AG20443 (cell line): ENCODE measurements around the gene KRTAP4-11.
"Not testable (repeated sequence)": the region's sequence is repeated elsewhere in the genome, so short reads cannot be mapped to it uniquely, and the experiment has no call there.

Experiments
- DNase-seq: peaks from one replicate; pipeline ENCODE4 v3.0.0; 2012; ENCODE audit warnings: low spot score, mixed read lengths

Gene KRTAP4-11

GRCh38 chr17:41123991-41124371 lies 5.8 kb upstream of the KRTAP4-11 start, which contains the start of gene KRTAP4-12:
KRTAP4-12 (minus strand) TSS chr17:41124182; CDS start chr17:41124122, 60 bp downstream.
- not testable (repeated sequence) for DNase-seq

- not testable (repeated sequence) for DNase-seq
Observed at GRCh38 chr17:41123292-41123990, 5.3 kb upstream of the KRTAP4-11 start.

GRCh38 chr17:41121742-41122141 lies 3.6 kb upstream of the KRTAP4-11 start:
- DNase-seq: no peak

- not testable (repeated sequence) for DNase-seq
Observed at GRCh38 chr17:41119696-41120690, 1.8 kb upstream of the KRTAP4-11 start.

- DNase-seq: no peak
Observed at GRCh38 chr17:41118721-41119120, 548 bp upstream of the KRTAP4-11 start.

GRCh38 chr17:41116297-41116696 lies 1.9 kb downstream of the KRTAP4-11 start:
- DNase-seq: no peak

- DNase-seq: no peak
Observed at GRCh38 chr17:41111151-41111885, 6.9 kb downstream of the KRTAP4-11 start.

- DNase-seq: not testable (repeated sequence)
Observed at GRCh38 chr17:41108728-41109386, 9.3 kb downstream of the KRTAP4-11 start.

GRCh38 chr17:41107941-41108450 lies 10.2 kb downstream of the KRTAP4-11 start:
- DNase-seq: no peak

GRCh38 chr17:41105347-41105746 lies 12.8 kb downstream of the KRTAP4-11 start, which contains the start of gene KRTAP4-9:
KRTAP4-9 (plus strand) TSS chr17:41105389; CDS start chr17:41105389, 0 bp downstream.
- not testable (repeated sequence) for DNase-seq

GRCh38 chr17:41104386-41105038 lies 13.7 kb downstream of the KRTAP4-11 start:
- DNase-seq: not testable (repeated sequence)

GRCh38 chr17:41103896-41104295 lies 14.3 kb downstream of the KRTAP4-11 start:
- no peak for DNase-seq

- DNase-seq: no peak
Observed at GRCh38 chr17:41101586-41102259, 16.4 kb downstream of the KRTAP4-11 start, which contains the start of gene KRTAP4-16. KRTAP4-16 (minus strand) TSS chr17:41102209; CDS start chr17:41102209, 0 bp downstream.

- not testable (repeated sequence) for DNase-seq
Observed at GRCh38 chr17:41099682-41100480, 18.3 kb downstream of the KRTAP4-11 start.

GRCh38 chr17:41098481-41098880 lies 19.7 kb downstream of the KRTAP4-11 start:
- peak; percentile 25 for DNase-seq

- DNase-seq: no peak
Observed at GRCh38 chr17:41098042-41098441, 20.1 kb downstream of the KRTAP4-11 start, which contains the start of gene KRTAP4-8. KRTAP4-8 (minus strand) TSS chr17:41098142; CDS start chr17:41098084, 58 bp downstream.

GRCh38 chr17:41096055-41096454 lies 22.1 kb downstream of the KRTAP4-11 start:
- DNase-seq: no peak

GRCh38 chr17:41088760-41089352 lies 29.3 kb downstream of the KRTAP4-11 start:
- not testable (repeated sequence) for DNase-seq
